RCC 7860 (cell line): ENCODE data around the gene IBA57.

ENCODE experiments used
- DNase-seq: peaks from one replicate; pipeline ENCODE4 v3.0.0-alpha.2; 2015; ENCODE audit warnings: low spot score
- FAIRE-seq: peaks from 2 replicates; lab custom pipeline; 2012; peaks lifted over from hg19 to GRCh38; lab: Jason Lieb, UNC

IBA57 gene

GRCh38 chr1:228155596-228156514 lies 9.7 kb upstream of the IBA57 start:
- no peak for FAIRE-seq
- DNase-seq: no peak

GRCh38 chr1:228156515-228156881 lies 9.1 kb upstream of the IBA57 start:
- no peak for DNase-seq
- no peak for FAIRE-seq

GRCh38 chr1:228156941-228157728 lies 8.5 kb upstream of the IBA57 start:
- DNase-seq: no peak
- no peak for FAIRE-seq

GRCh38 chr1:228157729-228158126 lies 7.9 kb upstream of the IBA57 start:
- no peak for DNase-seq
- no peak for FAIRE-seq

GRCh38 chr1:228158151-228159007 lies 7.2 kb upstream of the IBA57 start:
- DNase-seq: no peak
- FAIRE-seq: no peak

- no peak for DNase-seq
- no peak for FAIRE-seq
These were observed 6.5 kb upstream of the IBA57 start for GRCh38 chr1:228159008-228159665.

GRCh38 chr1:228160201-228160761 lies 5.3 kb upstream of the IBA57 start:
- FAIRE-seq: no peak
- no peak for DNase-seq

GRCh38 chr1:228161362-228161761 lies 4.2 kb upstream of the IBA57 start:
- no peak for FAIRE-seq
- no peak for DNase-seq

- no peak for FAIRE-seq
- DNase-seq: no peak
These were observed 3.7 kb upstream of the IBA57 start for GRCh38 chr1:228161866-228162265.

- no peak for DNase-seq
These were observed 3.2 kb upstream of the IBA57 start for GRCh38 chr1:228162286-228163006.

GRCh38 chr1:228163007-228163753 lies 2.4 kb upstream of the IBA57 start:
- DNase-seq (no peak), FAIRE-seq (no peak)

More at GRCh38 chr1:228162286-228163006, 3.2 kb upstream of the IBA57 start:
- no peak for FAIRE-seq

GRCh38 chr1:228163776-228164519 lies 1.7 kb upstream of the IBA57 start:
- DNase-seq (no peak), FAIRE-seq (no peak)

- DNase-seq: no peak
- FAIRE-seq: no peak
These were observed 838 bp upstream of the IBA57 start for GRCh38 chr1:228164561-228165371.

GRCh38 chr1:228166170-228166936 lies 749 bp downstream of the IBA57 start:
- FAIRE-seq (no peak), DNase-seq (peak; percentile 77)

- no peak for FAIRE-seq
These were observed 3.1 kb downstream of the IBA57 start for GRCh38 chr1:228168563-228169270.

GRCh38 chr1:228169345-228169744 lies 3.7 kb downstream of the IBA57 start:
- DNase-seq: no peak
- FAIRE-seq: no peak

More at GRCh38 chr1:228168563-228169270, 3.1 kb downstream of the IBA57 start:
- no peak for DNase-seq
